DOHH2 (cell line): Measurements from ENCODE around the gene KRT2.

ENCODE experiments used
- H3F3A ChIP-seq: fragments of 200-600 bp; sonication (generic), shearing (Covaris generic); 2 replicates; pipeline ENCODE4 v1.6.0; 2016; ENCODE audit warnings: antibody characterized with exemption, mild to moderate bottlenecking; ENCODE audit not compliant: control insufficient read depth, insufficient read depth
- H3K27ac ChIP-seq: fragments of 200-600 bp; sonication (generic); 2 replicates; pipeline ENCODE4 v1.5.1; 2014; ENCODE audit warnings: low read depth, mild to moderate bottlenecking, low read length, moderate library complexity
- H3K27me3 ChIP-seq: fragments of 200-600 bp; sonication (generic); 2 replicates; pipeline ENCODE4 v1.6.1; 2014; ENCODE audit warnings: mild to moderate bottlenecking, low read length, mixed read lengths; ENCODE audit not compliant: control insufficient read depth
- H3K36me3 ChIP-seq: fragments of 200-600 bp; sonication (generic); 2 replicates; pipeline ENCODE4 v1.6.1; 2014; ENCODE audit warnings: mild to moderate bottlenecking, low read length, moderate library complexity, mixed read lengths; ENCODE audit not compliant: control insufficient read depth
- H3K4me1 ChIP-seq: fragments of 200-600 bp; sonication (generic); 2 replicates; pipeline ENCODE4 v1.6.1; 2014; ENCODE audit warnings: mild to moderate bottlenecking, low read length, mixed read lengths; ENCODE audit not compliant: control insufficient read depth
- H3K4me2 ChIP-seq: fragments of 200-600 bp; sonication (generic); 2 replicates; pipeline ENCODE4 v1.6.0; 2014; ENCODE audit warnings: mild to moderate bottlenecking, low read length, moderate library complexity
- H3K4me3 ChIP-seq: fragments of 200-600 bp; sonication (generic); 2 replicates; pipeline ENCODE4 v1.5.1; 2014; ENCODE audit warnings: mild to moderate bottlenecking, low read length, mixed read lengths
- H3K79me2 ChIP-seq: fragments of 200-600 bp; sonication (generic); 2 replicates; pipeline ENCODE4 v1.6.1; 2014; ENCODE audit warnings: mild to moderate bottlenecking, low read length, mixed read lengths; ENCODE audit not compliant: control insufficient read depth
- H3K9me2 ChIP-seq: fragments of 200-600 bp; sonication (generic); replicated peaks from 2 replicates; pipeline ENCODE4 v1.6.1; 2014; ENCODE audit warnings: mild to moderate bottlenecking, low read length, mixed read lengths; ENCODE audit not compliant: control insufficient read depth
- H3K9me3 ChIP-seq: fragments of 200-600 bp; sonication (generic); 2 replicates; pipeline ENCODE4 v1.6.1; 2014; ENCODE audit warnings: antibody characterized with exemption, low read length, mixed read lengths; ENCODE audit not compliant: control insufficient read depth, insufficient read depth
- H4K20me1 ChIP-seq: fragments of 200-600 bp; sonication (generic); 2 replicates; pipeline ENCODE4 v1.6.0; 2014; ENCODE audit warnings: low read depth, mild to moderate bottlenecking, antibody characterized with exemption, low read length, moderate library complexity; ENCODE audit not compliant: control insufficient read depth, insufficient read depth
- EZH2phosphoT487 ChIP-seq: fragments of 200-600 bp; sonication (generic); IDR thresholded peaks from 2 replicates; pipeline ENCODE4 v1.6.1; 2017; ENCODE audit warnings: borderline replicate concordance, mild to moderate bottlenecking, antibody characterized with exemption, low read length, moderate library complexity, mixed read lengths
- TF ChIP-seq, protein P1 (sequence below): fragments of 200-600 bp; sonication (generic); IDR thresholded peaks from one replicate; pipeline ENCODE4 v1.5.1; 2014; ENCODE audit warnings: antibody characterized with exemption, mild to moderate bottlenecking, low read depth, low read length; ENCODE audit not compliant: poor library complexity, severe bottlenecking

Gene KRT2

DNA sequence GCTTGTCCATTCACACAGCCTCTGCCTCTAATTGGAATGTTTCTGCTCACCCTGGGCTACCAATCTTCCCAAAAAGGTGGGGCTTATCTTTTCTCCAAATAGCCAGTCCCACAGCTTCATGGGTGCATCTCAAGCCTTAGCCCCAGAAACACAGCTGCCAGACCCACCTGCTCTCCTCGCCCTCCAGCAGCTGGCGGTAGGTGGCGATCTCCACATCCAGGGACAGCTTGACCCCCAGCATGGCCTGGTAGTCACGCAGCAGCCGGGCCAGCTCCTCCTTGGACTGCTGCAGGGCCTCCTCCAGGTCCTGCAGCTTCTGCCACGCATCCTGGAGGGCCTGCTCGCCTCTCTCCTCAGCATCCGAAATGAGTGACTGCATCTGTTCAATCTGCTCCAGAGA is 40.2 kb upstream of the KRT2 start:
- peaks cover 42% of the 10 kb centered on the region for H3K27me3 ChIP-seq
- TF ChIP-seq, protein P1, sequence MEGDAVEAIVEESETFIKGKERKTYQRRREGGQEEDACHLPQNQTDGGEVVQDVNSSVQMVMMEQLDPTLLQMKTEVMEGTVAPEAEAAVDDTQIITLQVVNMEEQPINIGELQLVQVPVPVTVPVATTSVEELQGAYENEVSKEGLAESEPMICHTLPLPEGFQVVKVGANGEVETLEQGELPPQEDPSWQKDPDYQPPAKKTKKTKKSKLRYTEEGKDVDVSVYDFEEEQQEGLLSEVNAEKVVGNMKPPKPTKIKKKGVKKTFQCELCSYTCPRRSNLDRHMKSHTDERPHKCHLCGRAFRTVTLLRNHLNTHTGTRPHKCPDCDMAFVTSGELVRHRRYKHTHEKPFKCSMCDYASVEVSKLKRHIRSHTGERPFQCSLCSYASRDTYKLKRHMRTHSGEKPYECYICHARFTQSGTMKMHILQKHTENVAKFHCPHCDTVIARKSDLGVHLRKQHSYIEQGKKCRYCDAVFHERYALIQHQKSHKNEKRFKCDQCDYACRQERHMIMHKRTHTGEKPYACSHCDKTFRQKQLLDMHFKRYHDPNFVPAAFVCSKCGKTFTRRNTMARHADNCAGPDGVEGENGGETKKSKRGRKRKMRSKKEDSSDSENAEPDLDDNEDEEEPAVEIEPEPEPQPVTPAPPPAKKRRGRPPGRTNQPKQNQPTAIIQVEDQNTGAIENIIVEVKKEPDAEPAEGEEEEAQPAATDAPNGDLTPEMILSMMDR: no peak
- no peak for TF ChIP-seq EZH2phosphoT487

DNA sequence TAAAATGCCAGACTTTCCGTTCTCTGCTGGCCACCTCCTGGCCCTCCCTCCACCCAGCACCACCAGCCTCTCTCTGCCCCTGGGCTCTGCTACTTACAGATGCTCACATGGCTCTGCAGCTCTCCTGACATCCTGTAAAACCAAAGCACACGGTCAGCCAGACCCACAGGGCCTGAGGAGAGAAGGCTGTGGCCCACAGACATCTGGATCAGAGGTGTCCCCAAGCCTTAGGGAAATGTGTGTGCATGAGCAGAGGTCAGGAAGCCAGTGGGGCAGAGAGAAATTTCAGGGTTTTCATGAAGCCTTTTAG is 39.8 kb upstream of the KRT2 start:
- H3K4me3 ChIP-seq: no peak overlapping the region

More for the DNA sequence above, 40.2 kb upstream of the KRT2 start:
- Histone ChIP-seq H3K27ac (no peak overlapping the region), H3K36me3 (no peaks in the 10 kb centered on the region), H3K9me2 (no peaks in the 10 kb centered on the region), H3K79me2 (no peaks in the 10 kb centered on the region), H3K4me1 (no peaks in the 10 kb centered on the region), H4K20me1 (no peaks in the 10 kb centered on the region), H3K4me3 (no peak overlapping the region), H3F3A (no peaks in the 10 kb centered on the region), H3K4me2 (no peak overlapping the region), H3K9me3 (no peaks in the 10 kb centered on the region)

DNA sequence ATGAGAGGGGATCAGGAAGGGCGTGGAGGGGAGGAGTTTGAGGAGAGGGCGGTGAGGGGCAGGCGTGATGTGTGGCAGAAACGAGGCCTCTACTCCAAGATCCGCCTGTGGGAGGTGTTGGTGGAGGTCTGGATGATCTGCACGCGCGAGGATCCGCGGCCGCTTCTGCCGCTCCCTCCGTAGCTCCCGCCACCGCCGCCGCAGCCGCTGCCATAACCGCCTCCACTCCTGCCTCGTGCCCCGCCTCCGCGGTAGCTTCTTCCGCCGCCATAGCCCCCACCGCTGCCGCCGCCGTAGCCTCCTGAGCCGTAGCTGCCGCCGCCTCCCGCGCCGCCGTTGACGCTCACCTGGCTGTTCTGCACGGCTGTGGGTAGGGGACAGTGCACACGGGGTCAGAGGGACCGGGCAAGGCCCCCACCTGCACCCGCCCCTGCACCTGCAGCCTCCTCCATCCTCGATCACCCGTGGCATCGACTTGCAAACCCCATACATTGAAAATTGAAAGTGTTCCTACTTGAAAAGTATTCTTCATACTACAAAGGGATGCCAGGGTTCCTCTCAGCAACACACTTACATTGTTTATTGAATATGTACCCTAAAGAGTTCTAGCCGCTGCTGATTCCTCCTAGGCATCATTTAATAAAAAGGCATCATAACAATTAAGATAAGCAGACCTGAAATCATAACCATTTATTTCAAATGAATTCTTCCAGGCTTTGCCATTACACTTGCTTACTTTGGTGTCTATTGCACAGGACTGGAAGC is 39.2 kb upstream of the KRT2 start:
- Histone ChIP-seq H3K36me3 (no peaks in the 10 kb centered on the region), H3F3A (no peaks in the 10 kb centered on the region), H3K4me3 (no peak overlapping the region), H3K79me2 (no peaks in the 10 kb centered on the region), H4K20me1 (no peaks in the 10 kb centered on the region), H3K9me2 (no peaks in the 10 kb centered on the region), H3K4me2 (peak overlapping the region; percentile 12; the same call in 1 of the 2 replicates), H3K9me3 (no peaks in the 10 kb centered on the region), H3K4me1 (no peaks in the 10 kb centered on the region), H3K27ac (no peak overlapping the region), H3K27me3 (peaks cover 48% of the 10 kb centered on the region)
- TF ChIP-seq EZH2phosphoT487: no peak; the same call in 1 of the 2 replicates
- TF ChIP-seq, protein P1: no peak

More for the DNA sequence above, 39.8 kb upstream of the KRT2 start:
- Histone ChIP-seq H3K27ac (no peak overlapping the region), H3F3A (no peaks in the 10 kb centered on the region), H3K36me3 (no peaks in the 10 kb centered on the region), H3K4me1 (no peaks in the 10 kb centered on the region), H3K27me3 (peaks cover 43% of the 10 kb centered on the region), H3K9me3 (no peaks in the 10 kb centered on the region), H3K79me2 (no peaks in the 10 kb centered on the region), H3K4me2 (no peak overlapping the region), H3K9me2 (no peaks in the 10 kb centered on the region), H4K20me1 (no peaks in the 10 kb centered on the region)
- TF ChIP-seq, protein P1: no peak
- TF ChIP-seq EZH2phosphoT487: no peak
